ENCODE results near the gene GMNC. TPM values are rescaled to one million over a fixed set of nuclear protein-coding genes. Genes with fewer than 3 reads are reported as not detected.

Gene GMNC
- total RNA-seq, 1 donor from 2014 or later, result 2.8 TPM

DNA sequence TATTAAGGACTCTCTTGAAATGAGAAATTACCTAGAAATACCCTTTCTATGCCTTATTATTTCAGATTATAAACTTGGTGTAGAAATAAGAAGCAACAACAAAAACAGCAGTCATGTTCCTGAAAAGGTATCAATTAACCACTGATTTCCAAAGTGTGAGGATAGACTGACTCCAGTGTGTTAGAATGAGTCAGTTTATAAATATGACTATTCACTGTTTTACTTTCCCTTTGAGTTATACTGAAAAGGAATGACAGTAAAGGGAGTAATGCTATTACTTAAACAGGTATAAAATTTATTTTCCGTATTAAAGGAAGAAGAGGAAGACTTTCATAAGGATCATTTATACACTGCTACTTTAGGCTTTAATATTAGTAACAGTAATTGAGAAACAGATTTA, 12.9 kb downstream of the GMNC start:
- no peak overlapping the region for H3K4me3 Mint-ChIP-seq (ENCODE audit: unreplicated experiment)
- H3K36me3 Mint-ChIP-seq (ENCODE audit: unreplicated experiment), result no peaks in the 10 kb centered on the region
- DNase-seq (ENCODE audit: extremely low spot score, unreplicated experiment), result no peak
- H3K27me3 Mint-ChIP-seq (ENCODE audit: unreplicated experiment), result peaks cover 45% of the 10 kb centered on the region
- H3K9me3 Mint-ChIP-seq (ENCODE audit: unreplicated experiment), result no peaks in the 10 kb centered on the region
- no peak overlapping the region for H3K27ac Mint-ChIP-seq (ENCODE audit: unreplicated experiment)
- TF ChIP-seq, protein P1, sequence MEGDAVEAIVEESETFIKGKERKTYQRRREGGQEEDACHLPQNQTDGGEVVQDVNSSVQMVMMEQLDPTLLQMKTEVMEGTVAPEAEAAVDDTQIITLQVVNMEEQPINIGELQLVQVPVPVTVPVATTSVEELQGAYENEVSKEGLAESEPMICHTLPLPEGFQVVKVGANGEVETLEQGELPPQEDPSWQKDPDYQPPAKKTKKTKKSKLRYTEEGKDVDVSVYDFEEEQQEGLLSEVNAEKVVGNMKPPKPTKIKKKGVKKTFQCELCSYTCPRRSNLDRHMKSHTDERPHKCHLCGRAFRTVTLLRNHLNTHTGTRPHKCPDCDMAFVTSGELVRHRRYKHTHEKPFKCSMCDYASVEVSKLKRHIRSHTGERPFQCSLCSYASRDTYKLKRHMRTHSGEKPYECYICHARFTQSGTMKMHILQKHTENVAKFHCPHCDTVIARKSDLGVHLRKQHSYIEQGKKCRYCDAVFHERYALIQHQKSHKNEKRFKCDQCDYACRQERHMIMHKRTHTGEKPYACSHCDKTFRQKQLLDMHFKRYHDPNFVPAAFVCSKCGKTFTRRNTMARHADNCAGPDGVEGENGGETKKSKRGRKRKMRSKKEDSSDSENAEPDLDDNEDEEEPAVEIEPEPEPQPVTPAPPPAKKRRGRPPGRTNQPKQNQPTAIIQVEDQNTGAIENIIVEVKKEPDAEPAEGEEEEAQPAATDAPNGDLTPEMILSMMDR (IDR thresholded peaks at IDR 0.05), result no peak
- H3K4me1 Mint-ChIP-seq (ENCODE audit: unreplicated experiment), result no peaks in the 10 kb centered on the region

DNA sequence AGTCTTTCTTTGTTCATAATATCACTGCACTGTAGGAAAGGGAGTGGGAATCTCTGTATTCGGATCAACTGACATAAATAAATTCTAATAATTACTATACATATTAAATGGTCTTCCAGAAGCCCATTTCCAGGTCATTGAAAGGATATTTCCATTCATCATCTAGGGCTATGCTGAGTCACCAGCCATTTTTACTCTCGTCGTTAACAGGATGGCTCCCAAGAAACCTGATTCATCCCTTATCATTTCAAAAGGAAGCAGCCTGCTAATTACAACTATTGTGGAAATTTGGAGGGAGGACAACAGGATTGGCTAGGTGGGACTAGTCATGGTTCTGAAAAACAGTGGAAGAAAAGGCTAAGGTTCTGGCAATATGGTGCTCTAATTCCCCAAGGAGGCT, 13.6 kb downstream of the GMNC start:
- no peaks in the 10 kb centered on the region for H3K36me3 Mint-ChIP-seq (ENCODE audit: unreplicated experiment)

DNA sequence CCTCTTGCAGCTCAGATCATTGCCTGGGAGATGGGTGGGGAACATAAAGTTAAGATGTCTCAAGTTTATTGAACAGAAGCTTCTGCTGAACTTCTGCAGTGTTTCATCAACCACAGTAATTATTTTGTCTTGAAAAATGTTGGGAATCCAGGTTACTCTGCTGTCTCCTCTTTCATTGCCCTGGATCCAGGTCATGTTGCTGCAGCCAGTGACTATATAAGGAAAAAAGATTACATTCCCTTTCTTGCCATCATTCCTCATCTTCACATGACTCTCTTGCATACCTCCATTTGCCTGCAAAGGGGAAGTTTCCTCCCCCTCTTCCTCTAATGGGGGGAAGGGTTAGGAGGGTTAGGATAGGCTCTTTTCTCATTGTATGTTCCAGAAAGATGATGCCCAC, 15.1 kb downstream of the GMNC start:
- Mint-ChIP-seq H3K4me1 (ENCODE audit: unreplicated experiment) (no peaks in the 10 kb centered on the region), H3K27ac (ENCODE audit: unreplicated experiment) (no peak overlapping the region), H3K27me3 (ENCODE audit: unreplicated experiment) (peaks cover 50% of the 10 kb centered on the region), H3K4me3 (ENCODE audit: unreplicated experiment) (no peak overlapping the region), H3K36me3 (ENCODE audit: unreplicated experiment) (no peaks in the 10 kb centered on the region), H3K9me3 (ENCODE audit: unreplicated experiment) (no peaks in the 10 kb centered on the region)
- no peak for DNase-seq (ENCODE audit: extremely low spot score, unreplicated experiment)
- TF ChIP-seq, protein P1 (IDR thresholded peaks at IDR 0.05), result no peak

More for the DNA sequence above, 13.6 kb downstream of the GMNC start:
- Mint-ChIP-seq H3K4me3 (ENCODE audit: unreplicated experiment) (no peak overlapping the region), H3K27me3 (ENCODE audit: unreplicated experiment) (peaks cover 46% of the 10 kb centered on the region), H3K27ac (ENCODE audit: unreplicated experiment) (no peak overlapping the region), H3K9me3 (ENCODE audit: unreplicated experiment) (no peaks in the 10 kb centered on the region), H3K4me1 (ENCODE audit: unreplicated experiment) (no peaks in the 10 kb centered on the region)
- DNase-seq (ENCODE audit: extremely low spot score, unreplicated experiment), result no peak
- TF ChIP-seq, protein P1 (IDR thresholded peaks at IDR 0.05), result no peak

DNA sequence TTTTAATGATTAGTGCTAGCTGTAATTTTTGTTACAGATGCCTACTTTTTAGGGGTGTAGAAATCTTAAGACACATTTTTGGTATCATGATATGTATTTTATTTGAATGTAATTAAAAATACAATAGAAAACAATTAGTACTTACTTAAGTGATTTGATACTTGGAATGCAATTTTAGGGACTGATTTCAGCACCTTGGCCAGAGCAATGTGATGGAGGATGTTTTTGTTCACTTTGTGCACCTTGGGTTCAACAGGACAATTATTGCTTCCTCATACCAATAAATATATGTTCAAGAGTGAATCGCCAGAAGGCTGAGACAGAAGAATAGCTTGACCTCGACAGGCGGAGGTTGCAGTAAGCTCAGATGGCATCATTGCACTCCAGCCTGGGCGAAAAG, 22.3 kb downstream of the GMNC start:
- H3K9me3 Mint-ChIP-seq (ENCODE audit: unreplicated experiment), result peaks cover under 1% of the 10 kb centered on the region
- TF ChIP-seq, protein P1 (IDR thresholded peaks at IDR 0.05), result no peak
- no peaks in the 10 kb centered on the region for H3K36me3 Mint-ChIP-seq (ENCODE audit: unreplicated experiment)
- no peak for DNase-seq (ENCODE audit: extremely low spot score, unreplicated experiment)
- H3K27ac Mint-ChIP-seq (ENCODE audit: unreplicated experiment), result no peak overlapping the region
- peaks cover 19% of the 10 kb centered on the region for H3K27me3 Mint-ChIP-seq (ENCODE audit: unreplicated experiment)
- no peak overlapping the region for H3K4me3 Mint-ChIP-seq (ENCODE audit: unreplicated experiment)
- no peaks in the 10 kb centered on the region for H3K4me1 Mint-ChIP-seq (ENCODE audit: unreplicated experiment)

DNA sequence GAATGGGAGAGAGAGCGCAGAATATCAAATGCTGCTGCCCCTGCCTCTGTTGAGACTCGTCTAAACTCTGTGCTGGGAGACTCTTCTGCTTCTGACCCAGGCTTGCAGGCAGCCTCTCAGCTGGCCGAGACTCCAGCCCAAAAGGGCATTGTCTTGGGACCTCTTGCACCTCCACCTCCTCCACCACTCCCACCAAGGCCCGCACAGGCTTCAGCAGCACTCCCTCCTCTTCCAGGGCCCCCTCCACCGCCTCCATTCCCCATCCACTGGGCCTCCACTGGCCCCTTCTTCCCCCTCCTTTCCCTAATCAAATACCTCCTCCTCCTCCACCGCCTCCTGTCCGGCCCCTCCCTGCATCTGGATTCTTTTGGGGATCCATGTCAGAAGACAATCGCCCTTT, 31.3 kb downstream of the GMNC start:
- Mint-ChIP-seq H3K36me3 (ENCODE audit: unreplicated experiment) (no peaks in the 10 kb centered on the region), H3K4me3 (ENCODE audit: unreplicated experiment) (no peak overlapping the region), H3K27me3 (ENCODE audit: unreplicated experiment) (peaks cover 40% of the 10 kb centered on the region), H3K27ac (ENCODE audit: unreplicated experiment) (no peak overlapping the region), H3K4me1 (ENCODE audit: unreplicated experiment) (no peaks in the 10 kb centered on the region), H3K9me3 (ENCODE audit: unreplicated experiment) (peaks cover 3% of the 10 kb centered on the region)
- TF ChIP-seq, protein P1 (IDR thresholded peaks at IDR 0.05), result no peak
- DNase-seq (ENCODE audit: extremely low spot score, unreplicated experiment), result no peak
